WTC11 (cell line): ENCODE measurements around the gene NKAPL.

Source experiments
- CTCF ChIP-seq: fragments of 200-600 bp; IDR thresholded peaks from 2 replicates; pipeline ENCODE4 v1.8.0; 2022; ENCODE audit warnings: antibody characterized with exemption
- SP1 ChIP-seq: sonication (generic); formaldehyde crosslinking; conservative IDR thresholded peaks from 2 replicates; pipeline ENCODE4 v1.8.1; 2022; ENCODE audit warnings: missing genetic modification reagents
- TP53 ChIP-seq: sonication (generic); formaldehyde crosslinking; IDR thresholded peaks from 2 replicates; pipeline ENCODE4 v1.8.1; 2023; ENCODE audit warnings: mild to moderate bottlenecking, missing genetic modification reagents
- ZNF232 ChIP-seq: sonication (generic); formaldehyde crosslinking; IDR thresholded peaks from 2 replicates; pipeline ENCODE4 v1.8.0; 2022; ENCODE audit warnings: mild to moderate bottlenecking, missing genetic modification reagents

- TF ChIP-seq CTCF: no peak
- no peak for TF ChIP-seq SP1 (CRISPR knock-in tag)
- no peak for TF ChIP-seq ZNF232
- no peak for TF ChIP-seq TP53
Observed at GRCh38 chr6:28269492-28269891, 10.4 kb downstream of the NKAPL start.
